SK-N-MC (cell line): ENCODE results near the gene DNAAF5.

Experiments used
- EZH2 ChIP-seq: fragments of 200-600 bp; sonication (generic); IDR thresholded peaks from one replicate; pipeline ENCODE4 v1.6.1; 2017; ENCODE audit warnings: antibody characterized with exemption
- POLR2AphosphoS5 ChIP-seq: IDR thresholded peaks from 2 replicates; pipeline ENCODE4 v1.6.1; 2012; ENCODE audit warnings: mild to moderate bottlenecking, low read depth, low read length, borderline replicate concordance

- TF ChIP-seq POLR2AphosphoS5, result no peak
- no peak for TF ChIP-seq EZH2
Measured at GRCh38 chr7:716222-716621, 10.3 kb upstream of the DNAAF5 start.
